CD14-positive monocyte (primary cell): Measurements from ENCODE around the gene TRIML2. TPM values are rescaled to one million over a fixed set of nuclear protein-coding genes. Genes with fewer than 3 reads are reported as not detected.

Experiments
- DNase-seq, 3 donors: peaks; one replicate each; pipeline ENCODE4 v3.0.0-alpha.2; 2011 to 2022
- H2AFZ ChIP-seq: 2 replicates; pipeline ENCODE4 v1.6.0; 2012; ENCODE audit warnings: mild to moderate bottlenecking, low read depth, low read length, inconsistent platforms; ENCODE audit not compliant: insufficient read depth, poor library complexity, severe bottlenecking
- H3K27ac ChIP-seq, 2 donors: 1 replicate in 1 of 2; 2 replicates in 1 of 2; pipeline ENCODE4 v1.5.1; 2012 to 2013; ENCODE audit warnings: low read length in 2 of 2, control low read depth in 1 of 2, inconsistent platforms in 1 of 2, low read depth in 1 of 2, mild to moderate bottlenecking in 1 of 2
- H3K27me3 ChIP-seq, 2 donors: one replicate each; pipeline versions ENCODE4 v1.6.0 to v1.6.1; 2011 to 2013; ENCODE audit warnings: low read length in 2 of 2; ENCODE audit not compliant: control insufficient read depth in 2 of 2, insufficient read depth in 2 of 2
- H3K36me3 ChIP-seq, 2 donors: replicated peaks in 1 of 2; 1 replicate in 1 of 2; 2 replicates in 1 of 2; pipeline versions ENCODE4 v1.5.1 to v1.6.1; 2012 to 2013; ENCODE audit warnings: low read length in 2 of 2, control low read depth in 1 of 2, inconsistent platforms in 1 of 2, mild to moderate bottlenecking in 1 of 2; ENCODE audit not compliant: insufficient read depth in 2 of 2, control insufficient read depth in 1 of 2
- H3K4me1 ChIP-seq, 2 donors: 1 replicate in 1 of 2; 2 replicates in 1 of 2; pipeline versions ENCODE4 v1.5.1 to v1.6.1; 2012 to 2013; ENCODE audit warnings: low read length in 2 of 2, control low read depth in 1 of 2, inconsistent platforms in 1 of 2, mild to moderate bottlenecking in 1 of 2, moderate library complexity in 1 of 2; ENCODE audit not compliant: insufficient read depth in 2 of 2, control insufficient read depth in 1 of 2
- H3K4me2 ChIP-seq: replicated peaks from 2 replicates; pipeline ENCODE3; 2012; ENCODE audit warnings: low read length, moderate library complexity, mild to moderate bottlenecking; ENCODE audit not compliant: poor library complexity, severe bottlenecking; ENCODE audit errors: extremely low read depth
- H3K4me3 ChIP-seq, 3 experiments: fragments of 200-600 bp in 1 of 3; sonication (generic) in 1 of 3; replicated peaks in 1 of 3; 1 replicate in 2 of 3; 2 replicates in 1 of 3; pipeline ENCODE4 v1.5.1; 2011 to 2013; ENCODE audit warnings: low read length in 3 of 3, mild to moderate bottlenecking in 3 of 3, control low read depth in 2 of 3, low read depth in 2 of 3, inconsistent platforms in 1 of 3, moderate library complexity in 1 of 3
- H3K79me2 ChIP-seq: 2 replicates; pipeline ENCODE4 v1.6.0; 2012; ENCODE audit warnings: mild to moderate bottlenecking, control low read depth, inconsistent platforms, low read length, moderate library complexity; ENCODE audit not compliant: insufficient read depth
- H3K9ac ChIP-seq: 2 replicates; pipeline ENCODE4 v1.6.0; 2017; ENCODE audit warnings: low read length, mild to moderate bottlenecking; ENCODE audit not compliant: insufficient read depth, poor library complexity, severe bottlenecking
- H3K9me3 ChIP-seq, 2 donors: replicated peaks in 1 of 2; 1 replicate in 1 of 2; 2 replicates in 1 of 2; pipeline versions ENCODE4 v1.5.1 to v1.6.1; 2012 to 2013; ENCODE audit warnings: low read length in 2 of 2, control low read depth in 1 of 2; ENCODE audit not compliant: control insufficient read depth in 1 of 2, insufficient read depth in 1 of 2
- H4K20me1 ChIP-seq: 2 replicates; pipeline ENCODE4 v1.6.0; 2012; ENCODE audit warnings: mild to moderate bottlenecking, low read length, control low read depth, moderate library complexity; ENCODE audit not compliant: insufficient read depth
- H3K27ac Mint-ChIP-seq, 7 donors: one replicate each; pipeline ENCODE4 v1.8.0; 2020; ENCODE audit warnings: mild to moderate bottlenecking in 7 of 7, mixed read lengths in 7 of 7, moderate library complexity in 6 of 7, inconsistent platforms in 2 of 7
- H3K27me3 Mint-ChIP-seq, 3 donors: one replicate each; pipeline ENCODE4 v1.8.0; 2021 to 2022; ENCODE audit warnings: low read depth in 3 of 3, mild to moderate bottlenecking in 3 of 3, mixed read lengths in 3 of 3, moderate library complexity in 3 of 3, inconsistent platforms in 1 of 3
- H3K36me3 Mint-ChIP-seq, 2 donors: one replicate each; pipeline ENCODE4 v1.8.0; 2020; ENCODE audit warnings: mixed read lengths in 2 of 2, inconsistent platforms in 1 of 2, mild to moderate bottlenecking in 1 of 2
- H3K4me1 Mint-ChIP-seq: one replicate; pipeline ENCODE4 v1.8.0; 2020; ENCODE audit warnings: mild to moderate bottlenecking, mixed read lengths
- H3K4me3 Mint-ChIP-seq, 2 donors: one replicate each; pipeline ENCODE4 v1.8.0; 2020; ENCODE audit warnings: mild to moderate bottlenecking in 2 of 2, mixed read lengths in 2 of 2, moderate library complexity in 1 of 2
- H3K9me3 Mint-ChIP-seq, 7 donors: one replicate each; pipeline ENCODE4 v1.8.0; 2020 to 2022; ENCODE audit warnings: mixed read lengths in 7 of 7, mild to moderate bottlenecking in 6 of 7, moderate library complexity in 6 of 7, inconsistent platforms in 2 of 7
- CTCF ChIP-seq: fragments of 200-600 bp; IDR thresholded peaks from one replicate; pipeline ENCODE4 v1.8.0; 2022; ENCODE audit warnings: antibody characterized with exemption, mild to moderate bottlenecking
- WGBS: methylation state at CpG from one replicate; pipeline ENCODE4 v1.1.5; 2013; ENCODE audit warnings: missing lambda C conversion rate; ENCODE audit not compliant: insufficient coverage; 5-methylcytosine and 5-hydroxymethylcytosine counted together
- intact Hi-C, 2 donors: fragments of 100-400 bp; cut with micrococcal nuclease; formaldehyde crosslinking; loops; one replicate each; pipeline versions ENCODE4 v1.15.0 to v1.15.1; 2023
- polyA plus RNA-seq, 3 donors: library from polyadenylated mRNA; depleted of rRNA in 1 of 3; unstranded in 2 of 3; stranded (reverse) in 1 of 3; fragments of 300-500 nt in 2 of 3; fragments of >200 nt in 1 of 3; fragmentation: Illumina TruSeq in 2 of 3; gene quantifications; 1 replicate in 2 of 3; 2 replicates in 1 of 3; pipeline ENCODE4 v1.2.3, GENCODE V29; 2012 to 2021

TRIML2 gene
- polyA plus RNA-seq, 3 donors = not detected

- Mint-ChIP-seq H3K4me3 (no peak overlapping the region), H3K27me3 (peaks cover 0 to under 1% (median 0%) of the 10 kb centered on the region in 3 donors), H3K9me3 (peaks cover 6 to 57% (median 48%) of the 10 kb centered on the region in 7 donors), H3K36me3 (no peaks in the 10 kb centered on the region), H3K4me1 (no peaks in the 10 kb centered on the region), H3K27ac (no peak overlapping the region)
- no peak overlapping the region for H3K27ac ChIP-seq
- no peak for TF ChIP-seq CTCF
- H2AFZ ChIP-seq = no peak overlapping the region
- no peaks in the 10 kb centered on the region for H4K20me1 ChIP-seq
- DNase-seq = no peak
- no peaks in the 10 kb centered on the region for H3K4me1 ChIP-seq
- no peaks in the 10 kb centered on the region for H3K79me2 ChIP-seq
- no peaks in the 10 kb centered on the region for H3K27me3 ChIP-seq
- no peak overlapping the region for H3K4me2 ChIP-seq
- H3K9me3 ChIP-seq = peaks cover 30 to 67% of the 10 kb centered on the region in 2 donors
- WGBS = no CpG with 5 or more reads among the region's 11 CpGs
- H3K36me3 ChIP-seq = no peaks in the 10 kb centered on the region
- H3K9ac ChIP-seq = no peak overlapping the region
- intact Hi-C loops = no loop called here
- no peak overlapping the region for H3K4me3 ChIP-seq
Observed at GRCh38 chr4:188147176-188147575, 37.8 kb upstream of the TRIML2 start.

DNA sequence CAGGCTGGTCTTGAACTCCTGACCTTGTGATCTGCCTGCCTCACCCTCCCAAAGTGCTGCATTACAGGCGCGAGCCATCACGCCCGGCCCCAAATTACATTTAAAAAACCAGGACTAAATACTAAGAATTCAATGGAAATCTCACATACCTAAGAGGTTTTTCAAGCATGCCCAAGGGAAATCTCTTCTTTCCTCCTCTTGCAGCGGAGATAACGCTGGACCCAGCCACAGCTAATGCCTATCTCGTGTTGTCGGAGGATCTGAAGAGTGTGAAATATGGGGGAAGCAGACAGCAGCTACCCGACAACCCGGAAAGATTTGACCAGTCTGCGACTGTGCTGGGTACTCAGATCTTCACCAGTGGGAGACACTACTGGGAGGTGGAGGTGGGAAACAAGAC, 37.2 kb upstream of the TRIML2 start:
- no peaks in the 10 kb centered on the region for H3K79me2 ChIP-seq
- WGBS = 100% methylated on average over 3 of the region's 11 CpGs

More for the DNA sequence above, 37.2 kb upstream of the TRIML2 start:
- H3K27me3 ChIP-seq = no peaks in the 10 kb centered on the region
- H3K4me1 ChIP-seq = no peaks in the 10 kb centered on the region
- no peak for DNase-seq
- TF ChIP-seq CTCF = no peak
- no peaks in the 10 kb centered on the region for H3K36me3 ChIP-seq
- intact Hi-C loops = no loop called here
- no peak overlapping the region for H2AFZ ChIP-seq
- no peak overlapping the region for H3K9ac ChIP-seq
- Mint-ChIP-seq H3K4me1 (no peaks in the 10 kb centered on the region), H3K4me3 (no peak overlapping the region), H3K27ac (peak overlapping the region in 1 of 7 donors; percentile 55), H3K36me3 (no peaks in the 10 kb centered on the region), H3K27me3 (peaks cover 0 to 2% (median 0%) of the 10 kb centered on the region in 3 donors), H3K9me3 (peaks cover 9 to 63% (median 48%) of the 10 kb centered on the region in 7 donors)
- no peak overlapping the region for H3K4me2 ChIP-seq
- no peak overlapping the region for H3K4me3 ChIP-seq
- H3K9me3 ChIP-seq = peaks cover 30 to 67% of the 10 kb centered on the region in 2 donors
- no peak overlapping the region for H3K27ac ChIP-seq
- no peaks in the 10 kb centered on the region for H4K20me1 ChIP-seq
